ENCODE data around the gene ATP1A3.
A peak's percentile ranks its signal among the peaks of the same experiment; 100 is the strongest.
"Not testable (repeated sequence)": the region's sequence is repeated elsewhere in the genome, so short reads cannot be mapped to it uniquely, and the experiment has no call there.

ATP1A3 gene

GRCh38 chr19:41944336-41944735 is 49.7 kb downstream of the ATP1A3 start:
- DNase-seq = no peak

- DNase-seq = no peak
Measured at GRCh38 chr19:41941410-41942202, 52.4 kb downstream of the ATP1A3 start.

- DNase-seq = no peak
Measured at GRCh38 chr19:41940731-41941409, 53.2 kb downstream of the ATP1A3 start.

- DNase-seq = no peak
Measured at GRCh38 chr19:41939861-41940730, 53.9 kb downstream of the ATP1A3 start.

- DNase-seq = not testable (repeated sequence)
Measured at GRCh38 chr19:41939209-41939608, 54.8 kb downstream of the ATP1A3 start.

GRCh38 chr19:41937525-41938468 is 56.2 kb downstream of the ATP1A3 start:
- no peak for DNase-seq

- DNase-seq = no peak
Measured at GRCh38 chr19:41936961-41937360, 57.1 kb downstream of the ATP1A3 start.

- no peak for DNase-seq
Measured at GRCh38 chr19:41936416-41936850, 57.6 kb downstream of the ATP1A3 start.

GRCh38 chr19:41935760-41936415 is 58.1 kb downstream of the ATP1A3 start:
- DNase-seq = no peak

- DNase-seq = peak; percentile 57
Measured at GRCh38 chr19:41934849-41935374, 59.1 kb downstream of the ATP1A3 start.

- no peak for DNase-seq
Measured at GRCh38 chr19:41933693-41934426, 60.2 kb downstream of the ATP1A3 start.

- no peak for DNase-seq
Measured at GRCh38 chr19:41932720-41933332, 61.2 kb downstream of the ATP1A3 start.

- no peak for DNase-seq
Measured at GRCh38 chr19:41932259-41932719, 61.7 kb downstream of the ATP1A3 start.

- DNase-seq = no peak
Measured at GRCh38 chr19:41930926-41931592, 63.0 kb downstream of the ATP1A3 start.

- no peak for DNase-seq
Measured at GRCh38 chr19:41930322-41930722, 63.7 kb downstream of the ATP1A3 start.

- DNase-seq = no peak
Measured at GRCh38 chr19:41929536-41930071, 64.4 kb downstream of the ATP1A3 start.

- no peak for DNase-seq
Measured at GRCh38 chr19:41928754-41929535, 65.1 kb downstream of the ATP1A3 start.

GRCh38 chr19:41928221-41928683 is 65.8 kb downstream of the ATP1A3 start, which contains the start of gene ERFL:
TSS of gene ERFL (minus strand) at chr19:41928449. CDS start at chr19:41912919, 15,530 bp downstream.
- no peak for DNase-seq

Measured in activated effector memory CD4-positive, alpha-beta T cell treated with Interleukin-2 at 50 U/mL for 16 hours (primary cell).